GM21390 (cell line): ENCODE measurements around the gene ZNF341.

Experiments used
- ATAC-seq: cut with Tn5 transposase; IDR thresholded peaks from one replicate; pipeline ENCODE4 v1.9.1; 2021; ENCODE audit not compliant: unreplicated experiment

Gene ZNF341

DNA sequence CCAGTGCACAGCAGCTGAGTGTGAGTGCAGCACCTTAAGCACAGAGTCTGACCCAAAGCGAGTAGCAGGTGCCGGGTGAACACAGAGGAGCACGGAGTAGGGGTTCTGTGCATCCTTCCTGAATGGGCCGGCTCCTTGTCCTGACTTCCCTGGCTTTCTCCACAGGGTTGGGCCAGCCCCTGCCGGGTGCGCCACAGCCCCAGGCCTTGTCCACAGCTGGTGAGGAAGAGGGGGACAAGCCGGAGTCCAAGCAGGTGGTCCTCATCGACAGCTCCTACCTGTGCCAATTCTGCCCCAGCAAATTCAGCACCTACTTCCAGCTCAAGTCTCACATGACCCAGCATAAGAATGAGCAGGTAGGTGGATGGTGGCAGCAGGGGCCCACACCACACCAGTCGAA lies 34.9 kb downstream of the ZNF341 start:
- no peak for ATAC-seq

DNA sequence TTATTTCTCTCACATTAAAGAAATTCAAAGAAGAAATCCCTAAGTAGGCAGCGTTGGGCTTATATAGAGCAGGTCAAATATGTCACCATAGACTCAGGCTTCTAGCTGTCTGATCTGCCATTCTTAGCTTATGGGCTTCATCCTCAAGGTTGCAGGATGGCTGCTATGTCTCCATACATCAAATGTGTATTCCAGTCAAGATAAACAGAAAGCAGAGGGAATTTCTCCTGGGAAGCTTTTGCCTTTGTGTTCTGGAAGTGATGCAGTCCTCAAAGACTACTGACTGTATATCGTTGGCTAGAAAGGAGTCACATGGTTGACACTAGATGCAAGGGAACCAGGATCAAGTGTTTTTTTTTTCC lies 36.0 kb downstream of the ZNF341 start:
- ATAC-seq, result no peak

DNA sequence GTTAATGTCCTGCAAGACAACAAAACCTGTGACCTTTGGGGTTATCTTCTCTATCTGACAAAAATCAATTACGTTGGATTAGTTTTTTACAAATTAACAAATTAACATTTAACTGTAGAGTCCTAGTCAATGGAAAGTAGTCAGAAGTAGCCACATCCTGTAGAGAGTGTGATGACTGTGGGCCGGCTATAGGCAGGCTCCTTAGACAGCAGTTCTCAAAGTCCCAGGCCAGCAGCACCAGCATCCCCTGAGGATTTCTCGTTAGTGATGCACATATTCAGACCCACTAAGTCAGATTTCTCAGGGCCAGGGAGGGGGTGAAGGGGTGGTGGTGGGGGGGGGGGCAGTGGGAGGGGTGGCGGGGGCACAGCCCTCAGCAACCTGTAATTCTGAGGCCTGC lies 37.2 kb downstream of the ZNF341 start:
- ATAC-seq, result no peak

DNA sequence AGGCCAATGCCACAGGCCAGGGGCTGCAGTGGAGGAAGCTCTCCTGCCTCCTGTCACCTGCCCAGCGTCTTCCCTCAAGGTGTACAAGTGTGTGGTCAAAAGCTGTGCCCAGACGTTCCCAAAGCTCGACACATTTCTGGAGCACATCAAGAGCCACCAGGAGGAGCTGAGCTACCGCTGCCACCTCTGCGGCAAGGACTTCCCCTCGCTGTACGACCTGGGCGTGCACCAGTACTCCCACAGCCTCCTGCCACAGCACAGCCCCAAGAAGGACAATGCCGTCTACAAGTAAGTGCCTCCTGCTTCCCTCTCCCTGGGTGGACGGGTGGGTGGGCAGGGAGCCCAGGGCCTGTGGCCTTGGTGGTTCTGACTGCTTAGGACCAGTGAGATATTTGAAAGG lies 38.2 kb downstream of the ZNF341 start:
- ATAC-seq, result no peak

DNA sequence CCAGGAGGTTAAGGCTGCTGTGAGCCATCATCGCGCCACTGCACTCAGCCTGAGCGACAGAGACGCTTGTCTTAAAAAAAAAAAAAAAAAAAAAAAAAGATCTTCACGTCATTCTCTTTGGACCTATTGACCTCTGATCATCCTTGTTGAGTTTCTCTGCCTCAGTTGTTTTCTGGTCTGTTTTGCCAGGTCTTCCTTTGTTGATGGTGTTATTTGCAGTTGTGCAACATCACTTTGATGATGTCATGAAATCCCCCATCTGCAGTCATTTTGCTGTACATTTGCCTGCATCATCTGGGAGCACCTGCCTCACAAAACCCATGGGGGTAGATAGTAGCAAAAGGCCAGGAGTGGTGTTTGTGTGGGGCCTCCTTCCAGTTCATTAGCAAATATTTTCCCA lies 40.1 kb downstream of the ZNF341 start:
- ATAC-seq, result no peak

DNA sequence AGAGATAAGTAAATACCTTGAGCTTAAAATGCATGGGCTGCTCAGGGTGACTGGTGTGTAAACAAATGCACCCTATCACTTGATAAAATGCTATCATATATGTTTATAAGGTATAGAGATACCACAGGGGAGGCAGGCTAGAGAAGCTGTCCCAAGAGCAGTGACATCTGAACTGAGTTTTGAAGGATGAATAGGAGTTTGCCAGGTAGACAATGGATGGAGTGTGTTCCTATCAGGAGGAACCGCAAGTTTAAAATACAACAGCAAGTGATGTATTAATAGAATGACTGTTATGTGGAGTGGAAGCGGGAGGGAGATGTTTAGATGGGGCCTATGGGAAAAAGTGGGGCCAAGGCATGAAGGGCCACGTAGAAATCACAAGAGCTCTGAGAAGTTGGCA lies 40.6 kb downstream of the ZNF341 start:
- ATAC-seq, result no peak

DNA sequence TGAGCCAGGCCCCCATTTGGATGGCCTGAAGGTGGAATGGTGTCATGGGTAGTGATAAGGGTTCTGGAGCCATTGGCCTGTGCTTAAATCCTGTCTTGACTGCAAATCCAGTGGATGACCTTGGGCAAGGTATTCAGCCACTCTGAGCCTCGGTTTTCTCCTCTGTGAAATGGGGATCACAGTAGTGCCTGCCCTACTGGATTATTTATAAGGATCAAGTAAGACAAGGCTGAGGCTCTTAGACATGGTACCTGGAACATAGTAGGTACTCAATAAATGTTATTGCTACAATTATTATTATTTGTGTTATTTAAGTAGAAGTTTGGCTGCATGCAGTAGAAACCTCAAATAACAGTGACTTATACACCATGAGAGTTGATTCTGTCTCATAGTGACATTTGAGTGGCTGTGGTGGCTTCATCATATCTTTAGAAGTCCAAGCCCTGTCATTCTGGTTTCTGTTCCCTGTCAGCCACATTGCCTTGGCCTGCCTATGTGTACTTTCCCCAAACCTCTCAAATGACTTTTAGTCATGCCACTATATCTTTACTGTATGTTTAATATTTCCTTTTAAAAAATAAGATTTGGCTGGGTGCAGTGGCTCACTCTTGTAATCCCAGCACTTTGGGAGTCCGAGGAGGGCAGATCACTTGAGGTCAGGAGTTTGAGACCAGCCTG lies 41.8 kb downstream of the ZNF341 start:
- peak; percentile 49 for ATAC-seq

DNA sequence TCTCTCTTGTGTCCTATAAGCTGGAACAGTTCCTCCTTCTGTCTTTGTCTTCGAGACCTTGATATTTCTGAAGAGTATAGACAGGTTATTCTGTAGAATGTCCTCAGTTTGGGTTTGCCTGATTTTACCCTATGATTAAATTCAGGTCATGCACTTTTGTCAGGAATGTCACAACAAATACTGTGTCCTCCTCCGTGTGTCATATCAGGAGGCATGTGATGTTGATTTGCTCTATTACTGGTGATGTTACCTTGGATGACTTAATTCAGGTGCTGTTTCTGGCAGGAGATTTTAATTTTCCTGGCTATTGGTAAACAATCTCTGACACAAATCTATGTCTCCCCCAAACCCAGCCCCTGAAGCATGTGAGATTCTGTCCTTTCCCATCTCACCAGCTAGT lies 46.0 kb downstream of the ZNF341 start:
- no peak for ATAC-seq

DNA sequence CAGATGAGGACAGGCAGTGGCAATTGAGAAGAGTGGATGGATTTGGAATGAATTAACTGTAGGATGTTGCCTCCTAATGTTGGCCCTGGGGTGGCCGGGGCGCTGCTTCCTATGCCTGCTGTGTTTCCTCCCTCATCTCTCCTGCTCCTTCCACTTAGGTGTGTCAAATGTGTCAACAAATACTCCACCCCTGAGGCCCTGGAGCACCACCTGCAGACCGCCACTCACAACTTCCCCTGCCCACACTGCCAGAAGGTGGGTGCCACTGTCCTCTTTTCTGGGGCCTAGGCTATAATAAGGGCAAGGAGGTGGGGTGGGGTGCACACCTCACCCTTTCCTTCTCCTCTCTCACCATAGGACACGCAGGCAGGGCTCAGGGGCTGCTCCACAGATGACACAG lies 49.3 kb downstream of the ZNF341 start:
- ATAC-seq, result no peak

DNA sequence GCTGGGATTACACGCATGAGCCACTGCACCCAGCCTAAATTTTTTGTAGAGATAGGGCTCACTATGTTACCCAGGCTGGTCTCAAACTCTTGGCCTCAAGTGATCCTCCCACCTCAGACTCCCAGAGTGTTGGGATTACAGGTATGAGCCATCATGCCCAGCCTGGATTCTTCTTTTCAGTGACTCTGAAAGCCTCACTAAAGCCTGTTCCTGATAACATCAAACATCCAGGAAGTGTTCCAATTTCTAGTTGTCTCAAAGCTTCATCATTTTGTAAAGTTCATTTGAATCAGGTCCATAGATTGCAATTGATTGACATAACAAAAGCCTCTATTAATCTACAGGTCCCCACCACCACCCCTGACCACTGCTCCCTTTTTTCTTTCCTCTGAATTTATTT lies 50.1 kb downstream of the ZNF341 start:
- ATAC-seq, result no peak

DNA sequence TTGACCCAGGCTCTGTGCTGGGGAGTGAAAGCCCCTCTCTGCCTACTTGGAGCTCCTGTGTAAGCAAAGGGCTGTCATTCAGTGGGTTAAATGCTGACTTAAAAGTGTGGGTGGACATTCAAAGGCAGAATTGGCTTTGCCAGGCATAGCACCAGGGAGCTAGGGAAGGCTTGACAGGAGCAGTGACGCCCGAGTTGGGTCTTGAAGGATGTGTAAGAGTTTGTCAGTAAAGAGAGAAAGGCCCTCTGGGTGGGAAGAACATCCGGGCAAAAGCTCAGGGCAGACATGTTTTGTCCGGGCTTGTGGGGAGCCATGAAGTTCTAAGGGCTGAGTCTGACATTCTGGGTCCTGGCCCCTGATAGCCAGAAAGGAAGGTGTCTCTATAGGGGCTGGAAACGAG lies 51.5 kb downstream of the ZNF341 start:
- ATAC-seq, result no peak

DNA sequence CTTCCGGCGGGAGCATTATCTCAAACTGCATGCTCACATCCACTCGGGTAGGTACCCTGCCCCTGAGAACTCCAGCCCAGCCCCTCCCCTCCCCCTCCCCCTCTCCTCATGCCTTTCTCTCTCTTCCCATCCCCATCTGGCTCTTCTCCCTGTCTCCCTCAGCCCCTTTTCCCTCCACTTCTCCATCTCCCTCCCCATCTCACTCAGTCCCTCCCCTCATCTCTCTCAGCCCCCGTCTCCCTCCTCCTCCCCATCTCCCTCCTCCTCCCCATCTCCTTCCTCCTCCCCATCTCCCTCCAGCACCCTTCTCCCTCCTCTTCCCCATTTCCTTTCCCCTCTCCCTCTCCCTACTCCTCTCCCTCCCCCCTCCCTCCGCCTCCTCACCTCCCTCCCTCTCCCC lies 52.0 kb downstream of the ZNF341 start:
- ATAC-seq, result no peak

DNA sequence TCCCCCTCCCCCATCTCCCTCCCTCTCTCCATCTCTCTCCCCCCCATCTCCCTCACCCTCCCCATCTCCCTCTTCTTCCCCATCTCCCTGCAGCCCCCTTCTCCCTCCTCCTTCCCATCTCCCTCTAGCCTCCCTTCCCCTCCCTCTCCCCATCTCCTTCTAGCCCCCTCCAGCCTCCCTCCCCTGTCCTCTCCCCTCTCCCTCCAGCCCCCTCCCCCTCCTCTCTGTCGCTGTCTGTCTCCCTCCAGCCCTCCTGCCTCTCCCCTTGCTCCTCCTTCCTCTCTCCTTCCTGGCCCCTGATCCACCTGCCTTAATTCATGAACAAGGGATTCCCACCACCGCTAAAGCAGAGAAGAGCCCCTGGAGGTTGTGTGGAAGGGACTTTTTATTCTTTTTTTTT lies 52.4 kb downstream of the ZNF341 start:
- ATAC-seq, result no peak

DNA sequence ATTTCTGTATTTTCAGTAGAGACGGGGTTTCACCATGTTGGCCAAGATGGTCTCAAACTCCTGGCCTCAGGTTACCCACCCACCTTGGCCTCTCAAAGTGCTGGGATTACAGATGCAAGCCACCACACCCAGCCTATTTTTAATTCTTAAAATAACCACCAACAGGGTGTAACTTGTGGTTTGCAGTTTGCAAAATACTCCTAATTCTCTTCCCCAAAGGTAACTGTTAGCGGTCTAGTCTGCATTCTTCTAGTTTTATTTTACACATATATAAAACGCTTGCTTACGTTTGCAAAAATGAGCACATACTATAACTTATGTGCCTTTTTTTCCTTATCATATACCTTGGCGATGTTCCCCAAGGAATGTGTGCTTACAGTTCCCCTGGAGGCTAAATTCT lies 53.7 kb downstream of the ZNF341 start:
- no peak for ATAC-seq

DNA sequence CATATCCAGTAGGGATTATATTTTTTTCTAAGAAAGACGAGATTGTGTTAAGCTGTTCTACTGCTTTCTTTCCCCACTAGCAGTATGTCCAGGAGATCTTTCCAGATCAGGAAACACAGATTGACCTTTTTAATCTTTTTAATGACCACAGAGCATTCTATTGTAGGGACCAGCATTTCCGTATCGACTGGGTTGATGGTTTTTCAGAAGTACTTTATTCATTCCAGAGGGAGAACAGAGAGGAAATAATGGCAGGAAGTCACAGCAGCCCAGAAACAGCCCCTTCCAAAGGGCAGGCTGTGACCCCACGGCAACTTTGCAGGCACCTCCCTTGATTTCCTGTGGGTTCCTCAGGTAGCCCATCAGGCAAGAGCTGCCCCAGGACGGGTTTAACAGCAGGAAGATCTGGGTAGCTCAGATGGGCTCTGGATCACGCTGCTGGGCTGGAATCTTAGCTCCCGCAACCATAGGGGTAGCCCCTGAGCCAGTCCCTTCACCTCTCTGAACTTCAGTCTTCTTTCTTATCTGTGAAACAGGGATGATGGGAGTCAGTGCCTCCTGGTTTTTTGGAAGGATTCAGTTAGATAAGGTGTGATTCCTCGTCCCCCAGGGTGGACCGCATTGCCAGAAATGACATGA lies 55.6 kb downstream of the ZNF341 start:
- no peak for ATAC-seq

DNA sequence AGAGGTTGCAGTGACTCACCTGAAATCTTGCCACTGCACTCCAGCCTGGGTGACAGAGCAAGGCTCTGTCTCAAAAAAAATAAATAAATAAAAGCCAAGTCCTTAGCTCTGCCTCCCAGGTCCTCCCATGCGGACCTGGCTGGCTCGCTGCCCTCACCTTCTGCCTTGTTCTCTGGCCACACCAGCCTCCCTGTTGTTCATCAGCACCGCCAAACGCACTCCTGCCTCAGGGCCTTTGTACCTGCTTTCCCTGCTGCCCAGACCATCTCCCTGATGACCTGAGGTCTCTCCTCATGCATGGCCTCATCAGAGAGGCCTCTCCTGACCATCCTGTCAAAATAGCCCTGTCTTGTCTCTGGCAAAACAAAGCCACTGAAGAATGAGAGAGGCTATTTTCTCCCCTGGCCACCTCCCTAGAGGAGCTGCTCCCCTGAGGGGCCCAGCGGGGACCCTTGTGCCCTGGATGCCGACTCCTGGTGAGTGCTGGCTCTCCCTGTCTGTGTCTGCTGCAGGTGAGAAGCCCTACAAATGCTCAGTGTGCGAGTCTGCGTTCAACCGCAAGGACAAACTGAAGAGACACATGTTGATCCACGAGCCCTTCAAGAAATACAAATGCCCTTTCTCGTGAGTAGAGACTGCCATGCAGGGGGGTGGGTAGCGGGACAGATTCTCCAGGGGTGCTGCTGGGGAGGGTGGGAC lies 56.7 kb downstream of the ZNF341 start:
- no peak for ATAC-seq

DNA sequence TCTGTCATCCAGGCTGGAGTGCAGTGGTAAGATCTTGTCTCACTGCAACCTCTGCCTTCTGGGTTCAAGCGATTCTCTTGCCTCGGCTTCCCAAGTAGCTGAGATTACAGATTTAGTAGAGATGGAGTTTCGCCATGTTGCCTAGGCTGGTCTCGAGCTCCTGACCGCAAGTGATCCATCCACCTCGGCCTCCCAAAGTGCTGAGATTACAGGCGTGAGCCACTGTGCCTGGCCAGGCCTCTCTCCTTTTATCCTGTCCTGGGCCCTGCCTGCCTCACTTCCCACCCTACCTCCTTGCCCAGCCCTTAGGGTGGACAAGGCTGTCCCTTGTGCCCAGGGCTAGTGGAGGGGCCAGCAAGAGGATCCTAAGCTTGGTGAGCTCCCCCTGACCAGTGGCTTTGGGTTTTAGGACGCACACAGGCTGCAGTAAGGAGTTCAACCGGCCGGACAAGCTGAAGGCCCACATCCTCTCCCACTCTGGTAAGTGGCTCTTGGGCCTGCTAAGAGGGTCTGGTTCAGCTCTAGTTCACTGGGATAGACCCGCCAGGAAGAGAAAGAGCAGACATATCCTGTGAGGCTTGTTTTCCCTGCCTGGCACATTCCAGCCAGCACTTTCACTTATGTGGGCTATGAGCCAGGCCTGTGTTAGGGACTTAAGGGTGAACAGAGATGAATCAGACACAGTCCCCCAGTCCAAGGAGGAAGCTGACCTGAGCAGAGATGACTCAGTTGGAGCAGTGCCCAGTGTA lies 57.5 kb downstream of the ZNF341 start:
- no peak for ATAC-seq

DNA sequence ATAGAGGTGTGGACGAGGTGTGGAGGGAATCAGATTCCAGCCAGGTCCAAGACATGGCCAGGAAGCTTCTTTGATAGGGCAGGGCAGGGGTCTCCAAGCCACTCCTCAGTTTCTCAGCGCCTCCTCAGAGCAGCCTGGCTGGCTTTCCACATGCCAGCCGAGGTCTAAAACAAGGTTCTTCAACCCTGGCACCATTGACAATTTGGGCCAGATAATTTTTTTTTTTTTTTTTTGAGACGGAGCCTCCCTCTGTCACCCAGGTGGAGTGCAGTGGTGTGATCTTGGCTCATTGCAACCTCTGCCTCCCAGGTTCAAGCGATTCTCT lies 58.0 kb downstream of the ZNF341 start:
- ATAC-seq, result no peak

DNA sequence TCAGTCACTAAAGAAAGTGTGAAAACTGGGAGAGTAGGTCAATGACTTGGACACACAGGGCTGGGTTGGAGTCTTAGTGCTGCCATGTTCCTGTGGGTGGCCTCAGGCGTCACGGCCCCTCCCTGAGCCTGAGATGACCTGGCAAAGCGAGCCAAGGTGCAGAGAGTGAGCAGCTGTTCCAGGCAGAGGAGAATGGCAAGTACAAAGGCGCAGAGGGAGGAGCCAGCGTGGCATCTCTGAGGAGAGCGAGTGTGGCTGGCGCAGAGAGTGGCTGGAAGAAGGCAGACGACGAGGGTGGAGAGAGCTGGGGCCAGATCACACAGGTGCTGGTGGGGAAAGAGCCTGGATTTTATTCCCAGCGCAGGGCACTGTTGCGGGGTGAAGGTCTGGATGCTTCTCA lies 58.8 kb downstream of the ZNF341 start:
- no peak for ATAC-seq

DNA sequence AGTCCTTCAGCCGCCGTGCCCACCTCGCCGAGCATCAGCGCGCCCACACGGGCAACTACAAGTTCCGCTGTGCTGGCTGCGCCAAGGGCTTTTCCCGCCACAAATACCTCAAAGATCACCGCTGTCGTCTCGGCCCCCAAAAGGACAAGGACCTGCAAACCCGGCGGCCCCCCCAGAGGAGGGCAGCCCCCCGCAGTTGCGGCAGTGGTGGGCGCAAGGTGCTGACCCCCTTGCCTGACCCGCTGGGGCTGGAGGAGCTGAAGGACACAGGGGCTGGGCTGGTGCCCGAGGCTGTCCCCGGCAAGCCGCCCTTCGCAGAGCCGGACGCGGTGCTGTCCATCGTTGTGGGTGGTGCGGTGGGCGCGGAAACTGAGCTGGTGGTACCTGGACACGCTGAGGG lies 59.2 kb downstream of the ZNF341 start:
- no peak for ATAC-seq

DNA sequence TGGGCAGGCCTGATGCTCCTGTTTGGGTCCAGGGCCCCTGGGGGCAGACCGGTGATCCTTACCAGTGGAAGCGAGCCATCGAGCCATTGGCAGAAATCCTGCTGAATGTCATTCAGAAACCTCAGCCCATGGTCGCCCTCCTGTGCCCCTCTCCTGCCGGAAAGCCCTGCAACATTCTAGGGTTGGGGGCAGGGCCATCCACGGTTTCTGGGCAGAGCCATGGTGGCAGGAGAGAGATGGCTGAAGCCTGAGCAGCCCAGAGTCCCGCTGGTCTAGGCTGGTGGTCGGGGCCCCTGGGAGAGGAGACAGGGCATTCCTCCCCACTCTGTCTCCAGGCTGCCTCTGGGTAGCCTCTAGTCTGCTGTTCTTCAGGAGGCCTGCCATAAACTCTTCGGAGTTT lies 59.7 kb downstream of the ZNF341 start:
- ATAC-seq, result no peak

DNA sequence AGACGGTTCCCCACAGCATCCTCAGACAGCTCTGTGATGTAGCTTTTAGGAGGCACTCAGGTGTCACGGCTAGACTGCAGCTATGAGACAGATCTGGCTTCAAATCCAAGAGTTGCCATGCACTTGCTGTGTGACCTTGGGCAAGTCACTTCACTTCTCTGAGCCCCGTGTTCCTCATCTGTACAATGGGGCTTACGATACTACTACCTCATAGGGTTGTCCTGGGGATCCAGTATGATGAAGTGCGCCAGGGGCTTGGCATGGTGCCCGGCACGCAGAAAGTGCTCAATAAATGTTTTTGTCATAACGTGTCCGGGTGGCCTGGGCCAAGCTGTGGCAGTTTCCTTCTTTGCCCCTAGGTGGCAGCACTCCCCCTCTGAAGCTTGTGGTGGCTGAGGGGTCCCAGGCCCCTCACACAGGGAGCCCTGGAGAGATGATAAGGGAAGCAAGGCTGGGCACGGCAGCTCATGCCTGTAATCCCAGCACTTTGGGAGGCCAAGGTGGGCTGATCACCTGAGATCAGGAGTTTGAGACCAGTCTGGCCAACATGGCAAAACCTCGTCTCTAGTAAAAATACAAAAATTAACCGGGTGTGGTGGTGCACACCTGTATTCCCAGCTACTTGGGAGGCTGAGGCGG lies 60.3 kb downstream of the ZNF341 start:
- no peak for ATAC-seq
